ENCODE measurements around the gene NOS3.
"Not testable (repeated sequence)": the region's sequence is repeated elsewhere in the genome, so short reads cannot be mapped to it uniquely, and the experiment has no call there.

Gene NOS3

DNA sequence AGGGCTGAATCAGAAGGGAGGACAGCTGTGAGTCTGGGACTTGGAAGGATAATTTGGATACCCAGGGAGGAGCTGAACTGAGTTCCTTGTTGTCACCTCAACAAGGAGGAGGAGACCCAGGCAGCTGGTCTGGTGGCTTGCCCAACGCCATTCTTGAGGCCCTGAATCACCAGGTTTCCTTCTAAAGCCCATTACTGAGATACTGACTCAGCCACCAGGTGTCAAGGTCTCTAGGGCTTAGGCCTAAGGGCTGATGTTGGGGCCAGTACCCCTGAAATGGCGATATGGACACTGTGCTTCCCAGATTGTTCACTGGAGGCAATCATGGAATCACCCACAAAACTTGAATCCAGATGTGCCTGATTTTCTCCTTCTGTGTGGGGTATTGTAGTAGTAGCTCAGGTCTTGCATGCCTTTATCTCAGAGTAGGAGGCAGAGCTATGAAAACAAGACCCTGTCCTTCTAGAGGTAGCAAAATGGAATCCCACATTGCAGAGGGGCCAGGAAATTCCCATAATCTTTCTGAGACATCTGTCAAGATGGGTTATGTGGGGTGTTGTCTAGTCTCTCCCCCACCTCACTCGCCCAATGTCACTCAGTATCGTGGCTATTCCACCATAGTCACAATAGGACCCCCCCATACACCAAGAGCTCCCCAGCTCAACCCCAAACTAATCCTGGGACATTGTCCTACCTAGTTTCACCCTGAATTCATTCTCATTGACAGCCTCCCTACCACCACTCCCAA, 35.3 kb downstream of the NOS3 start:
- Histone ChIP-seq H2AFZ (no peak overlapping the region), H3K9ac (no peak overlapping the region), H3K4me1 (peaks cover 3% of the 10 kb centered on the region), H3K27ac (no peak overlapping the region), H3K79me2 (peaks cover 14% of the 10 kb centered on the region), H3K36me3 (ENCODE audit: control insufficient read depth, insufficient read depth, low read length) (no peaks in the 10 kb centered on the region), H3K27me3 (ENCODE audit: control insufficient read depth, insufficient read depth, low read length) (no peaks in the 10 kb centered on the region), H3K4me3 (ENCODE audit: low read depth, low read length) (no peak overlapping the region), H3K9me3 (ENCODE audit: control insufficient read depth, low read length) (no peaks in the 10 kb centered on the region), H3K4me2 (ENCODE audit: low read length) (no peak overlapping the region)
- TF ChIP-seq CTCF (IDR thresholded peaks at IDR 0.05): no peak

GRCh38 chr7:151026771-151027727, 36.2 kb downstream of the NOS3 start:
- Histone ChIP-seq H2AFZ (peak overlapping the region; percentile 95), H3K79me2 (peaks cover 15% of the 10 kb centered on the region), H3K4me2 (ENCODE audit: low read length) (peak overlapping the region; percentile 77)
- H3K27me3 ChIP-seq (ENCODE audit: control insufficient read depth, insufficient read depth, low read length); H3K27ac ChIP-seq; H3K4me1 ChIP-seq; H3K9me3 ChIP-seq (ENCODE audit: control insufficient read depth, low read length); H3K9ac ChIP-seq; H3K36me3 ChIP-seq (ENCODE audit: control insufficient read depth, insufficient read depth, low read length); H3K4me3 ChIP-seq (ENCODE audit: low read depth, low read length): not testable (repeated sequence)

DNA sequence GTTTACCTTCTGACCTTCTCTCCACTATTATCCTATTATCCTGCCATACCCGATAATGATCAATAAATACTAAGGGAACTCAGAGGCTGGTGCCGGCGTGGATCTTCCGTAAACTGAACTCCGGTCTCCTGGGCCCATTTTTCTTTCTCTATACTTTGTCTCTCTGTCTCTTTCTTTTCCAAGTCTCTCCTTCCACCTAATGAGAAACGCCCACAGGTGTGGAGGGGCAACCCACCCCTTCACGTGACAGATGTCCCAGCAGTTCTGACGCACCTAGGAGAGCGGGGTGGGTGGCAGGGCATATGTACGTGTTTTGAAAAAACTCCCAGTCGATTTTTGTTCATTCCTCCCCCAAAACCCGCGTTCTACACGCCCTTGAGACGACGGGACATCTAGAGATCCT, 36.9 kb downstream of the NOS3 start:
- peak overlapping the region; percentile 59 for H3K27ac ChIP-seq
- H3K36me3 ChIP-seq (ENCODE audit: control insufficient read depth, insufficient read depth, low read length); H3K4me1 ChIP-seq; H3K9ac ChIP-seq; H3K9me3 ChIP-seq (ENCODE audit: control insufficient read depth, low read length); H3K27me3 ChIP-seq (ENCODE audit: control insufficient read depth, insufficient read depth, low read length): not testable (repeated sequence)
- H3K4me3 ChIP-seq (ENCODE audit: low read depth, low read length): peak overlapping the region; percentile 88
- H3K4me2 ChIP-seq (ENCODE audit: low read length): peak overlapping the region; percentile 77
- peak overlapping the region; percentile 95 for H2AFZ ChIP-seq
- H3K79me2 ChIP-seq: peaks cover 19% of the 10 kb centered on the region

- peak; percentile 84 for TF ChIP-seq CTCF (IDR thresholded peaks at IDR 0.05)
- Histone ChIP-seq H3K27me3 (ENCODE audit: control insufficient read depth, insufficient read depth, low read length) (no peaks in the 10 kb centered on the region), H3K4me3 (ENCODE audit: low read depth, low read length) (peak within 1 kb of the TSS; percentile 88), H3K36me3 (ENCODE audit: control insufficient read depth, insufficient read depth, low read length) (no peaks in the 10 kb centered on the region), H3K4me1 (peaks cover 3% of the 10 kb centered on the region), H3K79me2 (peaks cover 21% of the 10 kb centered on the region), H3K9ac (no peak within 1 kb of the TSS), H3K27ac (peak within 1 kb of the TSS; percentile 59), H2AFZ (peak within 1 kb of the TSS; percentile 95), H3K9me3 (ENCODE audit: control insufficient read depth, low read length) (no peaks in the 10 kb centered on the region), H3K4me2 (ENCODE audit: low read length) (peak within 1 kb of the TSS; percentile 81)
Observed at GRCh38 chr7:151028131-151028947, 37.5 kb downstream of the NOS3 start, which contains the start of gene ABCB8. TSS of gene ABCB8 (plus strand) at chr7:151028450. CDS start at chr7:151028516, 66 bp downstream.

- peak overlapping the region; percentile 95 for H2AFZ ChIP-seq
- H3K27ac ChIP-seq: peak overlapping the region; percentile 59
- H3K9ac ChIP-seq: no peak overlapping the region
- H3K36me3 ChIP-seq (ENCODE audit: control insufficient read depth, insufficient read depth, low read length): no peaks in the 10 kb centered on the region
- no peaks in the 10 kb centered on the region for H3K27me3 ChIP-seq (ENCODE audit: control insufficient read depth, insufficient read depth, low read length)
- H3K9me3 ChIP-seq (ENCODE audit: control insufficient read depth, low read length): no peaks in the 10 kb centered on the region
- H3K79me2 ChIP-seq: peaks cover 23% of the 10 kb centered on the region
- peaks cover 3% of the 10 kb centered on the region for H3K4me1 ChIP-seq
- H3K4me2 ChIP-seq (ENCODE audit: low read length): peak overlapping the region; percentile 81
- peak; percentile 2 for TF ChIP-seq CTCF (IDR thresholded peaks at IDR 0.05)
- H3K4me3 ChIP-seq (ENCODE audit: low read depth, low read length): peak overlapping the region; percentile 88
Observed at GRCh38 chr7:151028948-151029501, 38.2 kb downstream of the NOS3 start.
